22Rv1 (cell line): ENCODE data around the gene PTDSS2.

Experiments used
- ZFX ChIP-seq: fragments of 450-650 bp; IDR thresholded peaks from 2 replicates; pipeline ENCODE4 v1.6.1; 2017; ENCODE audit warnings: antibody characterized with exemption, borderline replicate concordance
- TF ChIP-seq, protein P1 (sequence below): fragments of 450-650 bp; IDR thresholded peaks from 2 replicates; pipeline ENCODE4 v1.5.1; 2017; ENCODE audit warnings: mild to moderate bottlenecking

DNA sequence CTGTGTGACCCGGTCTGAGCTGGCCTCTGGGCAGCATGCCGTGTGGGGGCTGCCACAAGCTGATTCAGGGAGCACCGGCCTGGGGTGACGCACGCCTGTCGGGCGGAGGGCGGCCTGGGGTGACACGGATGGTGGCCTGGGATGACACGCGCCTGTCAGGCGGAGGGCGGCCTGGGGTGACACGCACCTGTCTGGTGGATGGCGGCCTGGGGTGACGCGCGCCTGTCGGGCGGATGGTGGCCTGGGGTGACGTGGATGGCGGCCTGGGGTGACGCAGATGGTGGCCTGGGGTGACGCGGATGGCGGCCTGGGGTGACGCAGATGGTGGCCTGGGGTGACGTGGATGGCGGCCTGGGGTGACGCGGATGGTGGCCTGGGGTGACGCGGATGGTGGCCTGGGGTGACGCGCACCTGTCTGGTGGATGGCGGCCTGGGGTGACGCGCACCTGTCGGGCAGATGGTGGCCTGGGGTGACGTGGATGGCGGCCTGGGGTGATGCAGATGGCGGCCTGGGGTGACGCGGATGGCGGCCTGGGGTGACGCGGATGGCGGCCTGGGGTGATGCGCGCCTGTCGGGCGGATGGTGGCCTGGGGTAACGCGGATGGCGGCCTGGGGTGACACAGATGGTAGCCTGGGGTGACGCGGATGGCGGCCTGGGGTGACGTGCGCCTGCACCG lies 21.5 kb downstream of the PTDSS2 start:
- TF ChIP-seq, protein P1, sequence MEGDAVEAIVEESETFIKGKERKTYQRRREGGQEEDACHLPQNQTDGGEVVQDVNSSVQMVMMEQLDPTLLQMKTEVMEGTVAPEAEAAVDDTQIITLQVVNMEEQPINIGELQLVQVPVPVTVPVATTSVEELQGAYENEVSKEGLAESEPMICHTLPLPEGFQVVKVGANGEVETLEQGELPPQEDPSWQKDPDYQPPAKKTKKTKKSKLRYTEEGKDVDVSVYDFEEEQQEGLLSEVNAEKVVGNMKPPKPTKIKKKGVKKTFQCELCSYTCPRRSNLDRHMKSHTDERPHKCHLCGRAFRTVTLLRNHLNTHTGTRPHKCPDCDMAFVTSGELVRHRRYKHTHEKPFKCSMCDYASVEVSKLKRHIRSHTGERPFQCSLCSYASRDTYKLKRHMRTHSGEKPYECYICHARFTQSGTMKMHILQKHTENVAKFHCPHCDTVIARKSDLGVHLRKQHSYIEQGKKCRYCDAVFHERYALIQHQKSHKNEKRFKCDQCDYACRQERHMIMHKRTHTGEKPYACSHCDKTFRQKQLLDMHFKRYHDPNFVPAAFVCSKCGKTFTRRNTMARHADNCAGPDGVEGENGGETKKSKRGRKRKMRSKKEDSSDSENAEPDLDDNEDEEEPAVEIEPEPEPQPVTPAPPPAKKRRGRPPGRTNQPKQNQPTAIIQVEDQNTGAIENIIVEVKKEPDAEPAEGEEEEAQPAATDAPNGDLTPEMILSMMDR, result no peak
- TF ChIP-seq ZFX, result no peak
